Measurements from ENCODE around the gene CCDC12. TPM values are rescaled to one million over a fixed set of nuclear protein-coding genes. Genes with fewer than 3 reads are reported as not detected.

Gene CCDC12
- total RNA-seq, 4 donors from 2014 or later, result 4.1 to 92.0 (median 41.2) TPM

- Histone ChIP-seq H3K4me3 (no peak overlapping the region), H3K36me3 (no peaks in the 10 kb centered on the region), H3K4me1 (peaks cover 0 to 5% of the 10 kb centered on the region in 2 donors), H3K9me3 (no peaks in the 10 kb centered on the region), H3K27ac (no peak overlapping the region), H3K27me3 (no peaks in the 10 kb centered on the region)
- intact Hi-C loops (cut with DNase I; ENCODE audit: low total_unique reads), result no loop called here
- TF ChIP-seq CTCF (IDR thresholded peaks at IDR 0.05) (no peak), POLR2A (IDR thresholded peaks at IDR 0.05) (no peak)
- peak in 1 of 2 donors; percentile 21 for DNase-seq
Measured at GRCh38 chr3:46903341-46904302, 72.9 kb downstream of the CCDC12 start.

- TF ChIP-seq CTCF (IDR thresholded peaks at IDR 0.05), result no peak
- TF ChIP-seq POLR2A (IDR thresholded peaks at IDR 0.05), result no peak
- Histone ChIP-seq H3K27me3 (no peaks in the 10 kb centered on the region), H3K36me3 (no peaks in the 10 kb centered on the region), H3K9me3 (no peaks in the 10 kb centered on the region), H3K4me1 (peaks cover 0 to 6% of the 10 kb centered on the region in 2 donors), H3K27ac (no peak overlapping the region), H3K4me3 (no peak overlapping the region)
- DNase-seq, result no peak
- intact Hi-C loops (cut with DNase I; ENCODE audit: low total_unique reads), result no loop called here
Measured at GRCh38 chr3:46902188-46902631, 74.3 kb downstream of the CCDC12 start.

GRCh38 chr3:46901591-46902187 lies 74.9 kb downstream of the CCDC12 start:
- Histone ChIP-seq H3K9me3 (no peaks in the 10 kb centered on the region), H3K27ac (no peak overlapping the region), H3K27me3 (no peaks in the 10 kb centered on the region), H3K4me3 (no peak overlapping the region), H3K36me3 (no peaks in the 10 kb centered on the region), H3K4me1 (peaks cover 0 to 6% of the 10 kb centered on the region in 2 donors)
- intact Hi-C loops (cut with DNase I; ENCODE audit: low total_unique reads), result no loop called here
- peak in 1 of 2 donors; percentile 11 for DNase-seq
- TF ChIP-seq POLR2A (IDR thresholded peaks at IDR 0.05) (no peak), CTCF (IDR thresholded peaks at IDR 0.05) (no peak)

GRCh38 chr3:46901061-46901460 lies 75.5 kb downstream of the CCDC12 start:
- H3K9me3 ChIP-seq, result no peaks in the 10 kb centered on the region
- H3K4me1 ChIP-seq, result peaks cover 0 to 6% of the 10 kb centered on the region in 2 donors
- no peak for DNase-seq
- no peaks in the 10 kb centered on the region for H3K27me3 ChIP-seq
- intact Hi-C loops (cut with DNase I; ENCODE audit: low total_unique reads), result no loop called here
- TF ChIP-seq CTCF (IDR thresholded peaks at IDR 0.05) (no peak), POLR2A (IDR thresholded peaks at IDR 0.05) (no peak)
- no peak overlapping the region for H3K4me3 ChIP-seq
- H3K36me3 ChIP-seq, result no peaks in the 10 kb centered on the region
- no peak overlapping the region for H3K27ac ChIP-seq

- DNase-seq, result no peak
- Histone ChIP-seq H3K4me3 (no peak overlapping the region), H3K27ac (no peak overlapping the region), H3K4me1 (peaks cover 0 to 6% of the 10 kb centered on the region in 2 donors), H3K27me3 (no peaks in the 10 kb centered on the region), H3K36me3 (no peaks in the 10 kb centered on the region), H3K9me3 (no peaks in the 10 kb centered on the region)
- intact Hi-C loops (cut with DNase I; ENCODE audit: low total_unique reads), result no loop called here
- no peak for TF ChIP-seq POLR2A (IDR thresholded peaks at IDR 0.05)
- TF ChIP-seq CTCF (IDR thresholded peaks at IDR 0.05), result no peak
Measured at GRCh38 chr3:46900356-46900755, 76.2 kb downstream of the CCDC12 start.

Measured in uterus (tissue), 4 donors.